Prostate gland (tissue), 2 donors: ENCODE measurements around the gene POC5.

Experiments used
- POLR2A ChIP-seq: fragments of 450-650 bp; IDR thresholded peaks from one replicate; pipeline ENCODE4 v1.6.1; 2016; ENCODE audit warnings: antibody characterized with exemption, mild to moderate bottlenecking
- POLR2AphosphoS5 ChIP-seq: sonication (generic); formaldehyde crosslinking; IDR thresholded peaks from one replicate; pipeline ENCODE4 v1.6.1; 2017; ENCODE audit warnings: antibody characterized with exemption
- TF ChIP-seq, protein P1 (sequence below), 4 experiments: fragments of 200-600 bp in 2 of 4; fragments of 450-650 bp in 2 of 4; sonication (generic) in 2 of 4; IDR thresholded peaks; 1 replicate in 3 of 4; 2 replicates in 1 of 4; pipeline ENCODE4 v1.5.1; 2016 to 2019; ENCODE audit warnings: antibody characterized with exemption in 4 of 4, mild to moderate bottlenecking in 2 of 4, moderate library complexity in 2 of 4

DNA sequence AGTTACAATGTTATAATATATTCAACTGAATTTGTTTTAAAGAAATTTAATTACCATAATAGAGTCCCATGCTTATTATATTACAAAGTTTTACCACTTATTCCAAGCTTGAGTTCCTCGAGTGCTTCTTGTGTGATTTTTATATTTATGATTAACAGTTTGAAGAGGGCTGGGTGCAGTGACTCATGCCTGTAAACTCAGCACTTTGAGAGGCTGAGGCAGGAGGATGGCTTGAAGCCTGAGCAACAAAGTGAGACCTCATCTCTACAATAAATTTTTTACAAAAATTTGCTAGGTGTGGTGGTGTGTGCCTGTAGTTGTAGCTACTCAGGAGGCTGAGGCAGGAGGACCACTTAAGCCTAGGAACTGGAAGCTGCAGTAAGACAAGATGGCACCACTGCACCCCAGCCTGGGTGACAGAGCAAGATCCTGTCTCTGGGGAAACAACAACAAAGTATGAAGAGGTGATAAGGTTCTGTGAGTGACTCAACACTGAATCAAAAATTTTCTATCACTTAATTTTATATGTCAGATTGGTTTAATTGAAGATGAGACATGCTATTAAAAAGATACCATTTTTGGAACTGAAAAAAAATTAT is 9.2 kb downstream of the POC5 start:
- TF ChIP-seq, protein P1, sequence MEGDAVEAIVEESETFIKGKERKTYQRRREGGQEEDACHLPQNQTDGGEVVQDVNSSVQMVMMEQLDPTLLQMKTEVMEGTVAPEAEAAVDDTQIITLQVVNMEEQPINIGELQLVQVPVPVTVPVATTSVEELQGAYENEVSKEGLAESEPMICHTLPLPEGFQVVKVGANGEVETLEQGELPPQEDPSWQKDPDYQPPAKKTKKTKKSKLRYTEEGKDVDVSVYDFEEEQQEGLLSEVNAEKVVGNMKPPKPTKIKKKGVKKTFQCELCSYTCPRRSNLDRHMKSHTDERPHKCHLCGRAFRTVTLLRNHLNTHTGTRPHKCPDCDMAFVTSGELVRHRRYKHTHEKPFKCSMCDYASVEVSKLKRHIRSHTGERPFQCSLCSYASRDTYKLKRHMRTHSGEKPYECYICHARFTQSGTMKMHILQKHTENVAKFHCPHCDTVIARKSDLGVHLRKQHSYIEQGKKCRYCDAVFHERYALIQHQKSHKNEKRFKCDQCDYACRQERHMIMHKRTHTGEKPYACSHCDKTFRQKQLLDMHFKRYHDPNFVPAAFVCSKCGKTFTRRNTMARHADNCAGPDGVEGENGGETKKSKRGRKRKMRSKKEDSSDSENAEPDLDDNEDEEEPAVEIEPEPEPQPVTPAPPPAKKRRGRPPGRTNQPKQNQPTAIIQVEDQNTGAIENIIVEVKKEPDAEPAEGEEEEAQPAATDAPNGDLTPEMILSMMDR (IDR thresholded peaks at IDR 0.05) = no peak
- TF ChIP-seq POLR2AphosphoS5 (no peak), POLR2A (no peak)
